Suprapubic skin (tissue), 4 donors: ENCODE measurements around the gene VAMP5. TPM values are rescaled to one million over a fixed set of nuclear protein-coding genes. Genes with fewer than 3 reads are reported as not detected.

ENCODE experiments used
- DNase-seq, 2 donors: peaks; one replicate each; pipeline ENCODE4 v3.0.0-alpha.2; 2019; ENCODE audit warnings: low spot score in 2 of 2
- H3K27ac ChIP-seq: fragments of 200-600 bp; sonication (generic); one replicate; pipeline ENCODE4 v1.5.1; 2019
- H3K27me3 ChIP-seq: fragments of 200-600 bp; sonication (generic); one replicate; pipeline ENCODE4 v1.5.1; 2019
- H3K36me3 ChIP-seq: fragments of 200-600 bp; sonication (generic); one replicate; pipeline ENCODE4 v1.5.1; 2019
- H3K4me1 ChIP-seq: fragments of 200-600 bp; sonication (generic); one replicate; pipeline ENCODE4 v1.5.1; 2019
- H3K4me3 ChIP-seq: fragments of 200-600 bp; sonication (generic); one replicate; pipeline ENCODE4 v1.5.1; 2019; ENCODE audit warnings: mild to moderate bottlenecking
- H3K9me3 ChIP-seq: fragments of 200-600 bp; sonication (generic); one replicate; pipeline ENCODE4 v1.5.1; 2019
- CTCF ChIP-seq, 2 donors: fragments of 200-600 bp in 1 of 2; fragments of 450-650 bp in 1 of 2; sonication (generic) in 1 of 2; IDR thresholded peaks; one replicate each; pipeline ENCODE4 v1.5.1; 2016 to 2019; ENCODE audit warnings: antibody characterized with exemption in 2 of 2, mild to moderate bottlenecking in 1 of 2, moderate library complexity in 1 of 2
- EP300 ChIP-seq: sonication (generic); formaldehyde crosslinking; IDR thresholded peaks from one replicate; pipeline ENCODE4 v1.6.1; 2017; ENCODE audit warnings: antibody characterized with exemption
- POLR2A ChIP-seq, 2 donors: fragments of 450-650 bp; IDR thresholded peaks; one replicate each; pipeline ENCODE4 v1.6.1; 2017; ENCODE audit warnings: antibody characterized with exemption in 2 of 2, mild to moderate bottlenecking in 2 of 2, moderate library complexity in 2 of 2
- POLR2AphosphoS5 ChIP-seq, 3 donors: sonication (generic); formaldehyde crosslinking; IDR thresholded peaks; one replicate each; pipeline ENCODE4 v1.6.1; 2017; ENCODE audit warnings: antibody characterized with exemption in 3 of 3
- WGBS: methylation state at CpG from one replicate; pipeline ENCODE4 v1.1.5; 2018; 5-methylcytosine and 5-hydroxymethylcytosine counted together
- total RNA-seq, 4 donors: library from RNA; depleted of rRNA; stranded (reverse); fragments of >200 nt; gene quantifications; one replicate each; pipeline ENCODE4 v1.1.0, GENCODE V29; 2016

The VAMP5 gene
- total RNA-seq, 4 donors from 2014 or later = 7.9 to 24.1 (median 14.0) TPM

GRCh38 chr2:85578243-85579180, 5.7 kb upstream of the VAMP5 start:
- Histone ChIP-seq H3K9me3 (no peaks in the 10 kb centered on the region), H3K27ac (peak overlapping the region; percentile 90), H3K4me3 (peak overlapping the region; percentile 56), H3K27me3 (no peaks in the 10 kb centered on the region), H3K36me3 (no peaks in the 10 kb centered on the region), H3K4me1 (peaks cover 35% of the 10 kb centered on the region)
- 30% methylated on average over 19 of the region's 19 CpGs for WGBS
- DNase-seq = peak in 1 of 2 donors; percentile 85
- TF ChIP-seq POLR2A (IDR thresholded peaks at IDR 0.05) = no peak
- no peak for TF ChIP-seq EP300
- TF ChIP-seq CTCF (IDR thresholded peaks at IDR 0.05) = no peak
- no peak for TF ChIP-seq POLR2AphosphoS5 (IDR thresholded peaks at IDR 0.05)

GRCh38 chr2:85579266-85579935, 4.8 kb upstream of the VAMP5 start:
- DNase-seq = no peak
- no peak for TF ChIP-seq EP300
- TF ChIP-seq POLR2AphosphoS5 (IDR thresholded peaks at IDR 0.05) = no peak
- TF ChIP-seq POLR2A (IDR thresholded peaks at IDR 0.05) = no peak
- no peak for TF ChIP-seq CTCF (IDR thresholded peaks at IDR 0.05)
- WGBS = 32% methylated on average over 6 of the region's 6 CpGs
- Histone ChIP-seq H3K27ac (peak overlapping the region; percentile 90), H3K9me3 (no peaks in the 10 kb centered on the region), H3K36me3 (no peaks in the 10 kb centered on the region), H3K4me3 (peak overlapping the region; percentile 56), H3K4me1 (peaks cover 44% of the 10 kb centered on the region), H3K27me3 (no peaks in the 10 kb centered on the region)

GRCh38 chr2:85580206-85580605, 4.0 kb upstream of the VAMP5 start:
- no peaks in the 10 kb centered on the region for H3K36me3 ChIP-seq
- TF ChIP-seq POLR2AphosphoS5 (IDR thresholded peaks at IDR 0.05) (no peak), POLR2A (IDR thresholded peaks at IDR 0.05) (no peak), CTCF (IDR thresholded peaks at IDR 0.05) (no peak), EP300 (no peak)
- H3K9me3 ChIP-seq = no peaks in the 10 kb centered on the region
- H3K27ac ChIP-seq = peak overlapping the region; percentile 90
- 77% methylated on average over 3 of the region's 3 CpGs for WGBS
- H3K4me3 ChIP-seq = no peak overlapping the region
- H3K4me1 ChIP-seq = peaks cover 52% of the 10 kb centered on the region
- H3K27me3 ChIP-seq = no peaks in the 10 kb centered on the region
- no peak for DNase-seq

- H3K27ac ChIP-seq = no peak overlapping the region
- no peaks in the 10 kb centered on the region for H3K27me3 ChIP-seq
- H3K36me3 ChIP-seq = no peaks in the 10 kb centered on the region
- 76% methylated on average over 1 of the region's 1 CpG for WGBS
- no peak for TF ChIP-seq POLR2AphosphoS5 (IDR thresholded peaks at IDR 0.05)
- TF ChIP-seq POLR2A (IDR thresholded peaks at IDR 0.05) = no peak
- no peak for TF ChIP-seq CTCF (IDR thresholded peaks at IDR 0.05)
- TF ChIP-seq EP300 = no peak
- DNase-seq = no peak
- H3K9me3 ChIP-seq = no peaks in the 10 kb centered on the region
- H3K4me1 ChIP-seq = peaks cover 62% of the 10 kb centered on the region
- H3K4me3 ChIP-seq = no peak overlapping the region
Measured at GRCh38 chr2:85582492-85582891, 1.7 kb upstream of the VAMP5 start.
